B cell (primary cell): Measurements from ENCODE around the gene NFATC1. TPM values are rescaled to one million over a fixed set of nuclear protein-coding genes. Genes with fewer than 3 reads are reported as not detected.

Experiments used
- ATAC-seq: fragments of 200-7000 bp; cut with Tn5 transposase; one replicate; pipeline ENCODE4 v1.10.0; 2021; ENCODE audit warnings: low read depth, mild to moderate bottlenecking, moderate number of reproducible peaks, moderate library complexity
- CTCF ChIA-PET: fragments of 350-600 bp; sonication (Branson Sonifier 250); formaldehyde crosslinking; loops from one replicate; lab custom pipeline; 2021; ENCODE audit warnings: antibody characterized with exemption, inconsistent platforms; lab: Charles Lee
- POLR2A ChIA-PET: fragments of 350-600 bp; sonication (Branson Sonifier 250); formaldehyde crosslinking; loops from one replicate; lab custom pipeline; 2021; ENCODE audit warnings: antibody characterized with exemption; lab: Charles Lee
- DNase-seq: peaks from one replicate; pipeline ENCODE4 v3.0.0; 2013
- H2AFZ ChIP-seq: 2 replicates; pipeline ENCODE4 v1.6.1; 2012; ENCODE audit warnings: mild to moderate bottlenecking, low read depth, low read length; ENCODE audit not compliant: insufficient read depth, poor library complexity, severe bottlenecking
- H3K27ac ChIP-seq, 2 donors: 1 replicate in 1 of 2; 2 replicates in 1 of 2; pipeline ENCODE4 v1.5.1; 2012 to 2013; ENCODE audit warnings: low read length in 2 of 2, mild to moderate bottlenecking in 2 of 2, moderate library complexity in 1 of 2
- H3K27me3 ChIP-seq, 4 experiments: fragments of 200-600 bp in 1 of 4; sonication (generic) in 1 of 4; replicated peaks in 1 of 4; 1 replicate in 2 of 4; 2 replicates in 2 of 4; pipeline versions ENCODE4 v1.6.1 to v1.7.0; 2013 to 2016; ENCODE audit warnings: low read length in 3 of 4, mild to moderate bottlenecking in 2 of 4, mixed read lengths in 1 of 4, moderate library complexity in 1 of 4; ENCODE audit not compliant: insufficient read depth in 4 of 4, control insufficient read depth in 3 of 4; ENCODE audit errors: control extremely low read depth in 1 of 4
- H3K36me3 ChIP-seq, 2 experiments: replicated peaks in 1 of 2; 1 replicate in 1 of 2; 2 replicates in 1 of 2; pipeline versions ENCODE4 v1.6.1 to v1.7.1; 2013; ENCODE audit warnings: low read length in 1 of 2; ENCODE audit not compliant: insufficient read depth in 2 of 2, control insufficient read depth in 1 of 2; ENCODE audit errors: control extremely low read depth in 1 of 2, extremely low read depth in 1 of 2
- H3K4me1 ChIP-seq, 2 donors: fragments of 200-600 bp in 1 of 2; sonication (generic) in 1 of 2; 1 replicate in 1 of 2; 2 replicates in 1 of 2; pipeline versions ENCODE4 v1.5.1 to v1.6.1; 2013 to 2017; ENCODE audit warnings: low read length in 2 of 2; ENCODE audit not compliant: control insufficient read depth in 2 of 2, insufficient read depth in 2 of 2
- H3K4me2 ChIP-seq: replicated peaks from 2 replicates; pipeline ENCODE3; 2012; ENCODE audit warnings: mild to moderate bottlenecking, low read depth, low read length; ENCODE audit not compliant: poor library complexity, severe bottlenecking
- H3K4me3 ChIP-seq, 5 experiments: fragments of 200-600 bp in 1 of 5; sonication (generic) in 1 of 5; 1 replicate in 3 of 5; 2 replicates in 2 of 5; pipeline versions ENCODE4 v1.5.1 to v1.7.0; 2011 to 2016; ENCODE audit warnings: low read length in 4 of 5, mild to moderate bottlenecking in 4 of 5, low read depth in 2 of 5, control low read depth in 1 of 5, moderate library complexity in 1 of 5; ENCODE audit not compliant: insufficient read depth in 1 of 5; ENCODE audit errors: control extremely low read depth in 1 of 5, extremely low read depth in 1 of 5
- H3K79me2 ChIP-seq: fragments of 200-600 bp; sonication (generic); one replicate; pipeline ENCODE4 v1.6.0; 2016; ENCODE audit warnings: low read length; ENCODE audit not compliant: control insufficient read depth, insufficient read depth
- H3K9ac ChIP-seq: fragments of 200-600 bp; sonication (generic); 2 replicates; pipeline ENCODE4 v1.6.1; 2017; ENCODE audit warnings: mild to moderate bottlenecking, low read length, moderate library complexity
- H3K9me3 ChIP-seq, 3 donors: one replicate each; pipeline versions ENCODE4 v1.6.1 to v1.7.1; 2013; ENCODE audit warnings: low read length in 2 of 3; ENCODE audit not compliant: control insufficient read depth in 2 of 3, insufficient read depth in 1 of 3; ENCODE audit errors: control extremely low read depth in 1 of 3
- H4K20me1 ChIP-seq: 2 replicates; pipeline ENCODE4 v1.6.0; 2012; ENCODE audit warnings: mild to moderate bottlenecking, low read length; ENCODE audit not compliant: insufficient read depth, control insufficient read depth, poor library complexity, severe bottlenecking
- H3K27ac Mint-ChIP-seq: one replicate; pipeline ENCODE4 v1.8.0; 2021; ENCODE audit warnings: mixed read lengths
- H3K27me3 Mint-ChIP-seq: one replicate; pipeline ENCODE4 v1.8.0; 2021; ENCODE audit warnings: mixed read lengths
- H3K4me1 Mint-ChIP-seq: one replicate; pipeline ENCODE4 v1.8.0; 2021; ENCODE audit warnings: mixed read lengths
- H3K4me3 Mint-ChIP-seq: one replicate; pipeline ENCODE4 v1.8.0; 2021; ENCODE audit warnings: mixed read lengths
- H3K9me3 Mint-ChIP-seq: one replicate; pipeline ENCODE4 v1.8.0; 2022; ENCODE audit warnings: mixed read lengths; ENCODE audit not compliant: insufficient read depth
- EZH2 ChIP-seq: IDR thresholded peaks from 2 replicates; pipeline ENCODE4 v1.6.1; 2012; ENCODE audit warnings: borderline replicate concordance, low read depth, mild to moderate bottlenecking, moderate library complexity, low read length; ENCODE audit not compliant: insufficient read depth, poor library complexity, severe bottlenecking
- WGBS: methylation state at CpG from one replicate; pipeline ENCODE4 v1.1.5; 2013; ENCODE audit warnings: missing lambda C conversion rate; ENCODE audit not compliant: insufficient coverage; 5-methylcytosine and 5-hydroxymethylcytosine counted together
- intact Hi-C: fragments of 100-400 bp; cut with micrococcal nuclease; formaldehyde crosslinking; loops from one replicate; pipeline ENCODE4 v1.10.0; 2022
- polyA plus RNA-seq: library from polyadenylated mRNA; depleted of rRNA; stranded (reverse); fragments of >200 nt; gene quantifications from 2 replicates; pipeline ENCODE4 v1.2.3, GENCODE V29; 2012
- total RNA-seq, 2 donors: library from RNA; stranded (reverse); fragments of 120-200 nt in 1 of 2; gene quantifications; 1 replicate in 1 of 2; 2 replicates in 1 of 2; pipeline versions ENCODE4 v1.2.3 to v1.2.4, GENCODE V29; 2013 to 2022
- TF ChIP-seq, protein P1 (sequence below): fragments of 200-600 bp; IDR thresholded peaks from one replicate; pipeline ENCODE4 v1.8.0; 2022; ENCODE audit warnings: antibody characterized with exemption, mild to moderate bottlenecking

The NFATC1 gene
- total and polyA plus RNA-seq, 2 donors (not counting 1 experiment from before 2014, with no cell fraction given) = 32.2 to 108 TPM

DNA sequence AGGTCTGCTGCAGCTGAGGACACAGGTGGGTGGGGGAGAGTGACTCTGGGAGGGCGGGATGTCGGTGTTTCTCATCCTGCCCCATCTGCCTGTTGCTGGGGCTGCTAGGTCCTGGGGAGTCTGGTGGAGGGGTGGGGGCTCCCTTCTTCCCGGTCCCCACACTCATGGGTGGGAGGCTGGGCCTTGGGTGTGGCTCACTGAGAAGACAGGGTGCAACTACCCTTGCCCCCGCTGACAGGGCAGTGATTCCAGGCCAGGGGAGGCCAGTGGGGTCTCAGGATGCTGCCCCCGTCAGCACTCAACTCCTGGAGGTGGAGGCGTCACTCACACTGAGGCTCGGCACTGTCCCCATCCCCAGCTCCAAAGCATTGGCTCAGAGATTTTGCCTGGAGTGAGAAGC is 7.7 kb upstream of the NFATC1 start:
- Histone ChIP-seq H3K4me3 (no peak overlapping the region), H3K27ac (no peak overlapping the region), H4K20me1 (no peaks in the 10 kb centered on the region), H3K27me3 (no peaks in the 10 kb centered on the region), H3K9ac (no peak overlapping the region), H3K4me2 (no peak overlapping the region), H2AFZ (no peak overlapping the region), H3K36me3 (no peaks in the 10 kb centered on the region), H3K4me1 (peaks cover 11 to 15% of the 10 kb centered on the region in 2 donors), H3K9me3 (peaks cover 0 to 4% (median 0%) of the 10 kb centered on the region in 3 donors), H3K79me2 (no peaks in the 10 kb centered on the region)
- no peak overlapping the region for H3K4me3 Mint-ChIP-seq
- H3K27ac Mint-ChIP-seq = no peak overlapping the region
- H3K27me3 Mint-ChIP-seq = peaks cover 4% of the 10 kb centered on the region
- WGBS = 71% methylated on average over 4 of the region's 7 CpGs
- H3K4me1 Mint-ChIP-seq = peaks cover 16% of the 10 kb centered on the region
- ATAC-seq = no peak
- ChIA-PET CTCF (interaction anchor here (1.3 to 1.6 kb wide), 2 partner anchors 9 to 120 kb away, joined by 3 to 6 read pairs; no protein-coding TSS in a partner anchor), POLR2A (no interaction called here)
- no peaks in the 10 kb centered on the region for H3K9me3 Mint-ChIP-seq
- TF ChIP-seq, protein P1, sequence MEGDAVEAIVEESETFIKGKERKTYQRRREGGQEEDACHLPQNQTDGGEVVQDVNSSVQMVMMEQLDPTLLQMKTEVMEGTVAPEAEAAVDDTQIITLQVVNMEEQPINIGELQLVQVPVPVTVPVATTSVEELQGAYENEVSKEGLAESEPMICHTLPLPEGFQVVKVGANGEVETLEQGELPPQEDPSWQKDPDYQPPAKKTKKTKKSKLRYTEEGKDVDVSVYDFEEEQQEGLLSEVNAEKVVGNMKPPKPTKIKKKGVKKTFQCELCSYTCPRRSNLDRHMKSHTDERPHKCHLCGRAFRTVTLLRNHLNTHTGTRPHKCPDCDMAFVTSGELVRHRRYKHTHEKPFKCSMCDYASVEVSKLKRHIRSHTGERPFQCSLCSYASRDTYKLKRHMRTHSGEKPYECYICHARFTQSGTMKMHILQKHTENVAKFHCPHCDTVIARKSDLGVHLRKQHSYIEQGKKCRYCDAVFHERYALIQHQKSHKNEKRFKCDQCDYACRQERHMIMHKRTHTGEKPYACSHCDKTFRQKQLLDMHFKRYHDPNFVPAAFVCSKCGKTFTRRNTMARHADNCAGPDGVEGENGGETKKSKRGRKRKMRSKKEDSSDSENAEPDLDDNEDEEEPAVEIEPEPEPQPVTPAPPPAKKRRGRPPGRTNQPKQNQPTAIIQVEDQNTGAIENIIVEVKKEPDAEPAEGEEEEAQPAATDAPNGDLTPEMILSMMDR = no peak
- TF ChIP-seq EZH2 = no peak
- intact Hi-C loops = no loop called here
- DNase-seq = no peak

DNA sequence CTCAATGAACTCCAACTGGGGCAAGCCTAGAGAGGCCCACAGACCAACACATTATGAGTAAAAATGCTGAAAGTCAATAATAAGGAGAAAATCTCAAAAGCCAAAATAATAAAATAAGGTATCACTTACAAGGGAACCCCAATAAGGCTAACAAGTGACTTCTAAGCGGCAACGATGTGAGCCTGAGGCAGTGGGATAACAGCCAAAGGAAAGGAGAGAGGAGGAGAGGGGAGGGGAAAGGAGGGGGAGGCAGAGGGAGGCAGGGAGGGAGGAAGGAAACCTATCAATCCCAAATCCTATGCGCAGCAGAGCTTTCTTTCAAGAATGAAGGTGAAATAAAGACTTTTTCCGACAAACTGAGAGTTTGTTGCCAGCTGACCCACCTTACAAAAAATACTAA is 6.0 kb upstream of the NFATC1 start:
- no peak overlapping the region for H3K4me2 ChIP-seq
- ChIA-PET CTCF (interaction anchor here (1.4 to 5.7 kb wide), 2 partner anchors 9 to 134 kb away, joined by 3 to 55 read pairs; no protein-coding TSS in a partner anchor), POLR2A (no interaction called here)
- peaks cover 4% of the 10 kb centered on the region for H3K27me3 Mint-ChIP-seq
- H3K4me3 ChIP-seq = no peak overlapping the region
- no peak overlapping the region for H3K9ac ChIP-seq
- no peak overlapping the region for H2AFZ ChIP-seq
- H4K20me1 ChIP-seq = no peaks in the 10 kb centered on the region
- TF ChIP-seq, protein P1 = no peak
- no peak for TF ChIP-seq EZH2
- no peaks in the 10 kb centered on the region for H3K36me3 ChIP-seq
- no peaks in the 10 kb centered on the region for H3K79me2 ChIP-seq
- ATAC-seq (no peak), DNase-seq (no peak)
- WGBS = no CpG with 5 or more reads among the region's 4 CpGs
- H3K9me3 Mint-ChIP-seq = no peaks in the 10 kb centered on the region
- no peak overlapping the region for H3K4me3 Mint-ChIP-seq
- H3K4me1 Mint-ChIP-seq = peaks cover 22% of the 10 kb centered on the region
- intact Hi-C loops = loop anchor here (5.0 kb wide), 2 partner anchors 48 to 78 kb away; no protein-coding TSS in a partner anchor
- H3K27ac ChIP-seq = no peak overlapping the region
- H3K4me1 ChIP-seq = peaks cover 18 to 24% of the 10 kb centered on the region in 2 donors
- peaks cover 0 to 4% (median 0%) of the 10 kb centered on the region in 3 donors for H3K9me3 ChIP-seq
- H3K27me3 ChIP-seq = peaks cover 0 to 3% (median 0%) of the 10 kb centered on the region in 4 experiments
- H3K27ac Mint-ChIP-seq = no peak overlapping the region
